22Rv1 (cell line): Measurements from ENCODE around the gene GMDS.

Source experiments
- H3K27ac ChIP-seq: fragments of 450-650 bp; 2 replicates; pipeline ENCODE4 v1.5.1; 2017
- CTCF ChIP-seq: fragments of 450-650 bp; IDR thresholded peaks from 2 replicates; pipeline ENCODE4 v1.5.1; 2017; ENCODE audit warnings: mild to moderate bottlenecking
- ZFX ChIP-seq: fragments of 450-650 bp; IDR thresholded peaks from 2 replicates; pipeline ENCODE4 v1.6.1; 2017; ENCODE audit warnings: antibody characterized with exemption, borderline replicate concordance

GMDS gene

GRCh38 chr6:1925743-1926430 lies 319.5 kb downstream of the GMDS start:
- TF ChIP-seq ZFX (no peak), CTCF (no peak)
- no peak overlapping the region for H3K27ac ChIP-seq

- TF ChIP-seq ZFX (no peak), CTCF (no peak)
Measured at GRCh38 chr6:1923449-1923848, 322.0 kb downstream of the GMDS start.

GRCh38 chr6:1917626-1918371 lies 327.6 kb downstream of the GMDS start:
- TF ChIP-seq ZFX: no peak
- no peak for TF ChIP-seq CTCF
- H3K27ac ChIP-seq: no peak overlapping the region

More at GRCh38 chr6:1923449-1923848, 322.0 kb downstream of the GMDS start:
- H3K27ac ChIP-seq: no peak overlapping the region

- TF ChIP-seq CTCF: no peak
- no peak for TF ChIP-seq ZFX
- no peak overlapping the region for H3K27ac ChIP-seq
Measured at GRCh38 chr6:1916334-1917070, 328.9 kb downstream of the GMDS start.

- TF ChIP-seq ZFX (no peak), CTCF (no peak)
- no peak overlapping the region for H3K27ac ChIP-seq
Measured at GRCh38 chr6:1915226-1915625, 330.2 kb downstream of the GMDS start.

- TF ChIP-seq CTCF (no peak), ZFX (no peak)
- H3K27ac ChIP-seq: no peak overlapping the region
Measured at GRCh38 chr6:1913577-1913976, 331.8 kb downstream of the GMDS start.

GRCh38 chr6:1912731-1913130 lies 332.7 kb downstream of the GMDS start:
- H3K27ac ChIP-seq: no peak overlapping the region
- TF ChIP-seq CTCF (no peak), ZFX (no peak)
